ENCODE measurements around the gene PAX2. TPM values are rescaled to one million over a fixed set of nuclear protein-coding genes. Genes with fewer than 3 reads are reported as not detected.

The PAX2 gene
- total RNA-seq, 1 donor from 2014 or later: 17.4 TPM

DNA sequence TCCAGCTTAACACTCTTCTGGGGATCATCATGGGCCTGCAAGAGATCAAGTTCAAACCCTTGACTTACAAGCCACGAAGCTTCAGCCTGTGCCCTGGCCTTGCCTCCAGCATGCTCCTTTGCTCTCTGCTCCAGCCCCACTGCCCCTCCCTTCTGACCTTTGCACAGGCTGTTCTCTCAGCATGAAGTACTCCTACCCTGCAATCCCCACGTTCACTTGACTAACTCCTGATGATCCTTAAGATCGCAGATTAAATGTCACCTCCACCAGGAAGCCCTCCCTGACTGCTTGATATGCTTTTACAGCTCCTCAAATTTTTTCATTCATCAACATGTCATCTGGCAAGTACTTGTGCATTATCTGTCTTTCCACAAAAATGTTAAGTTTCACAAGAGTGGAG is 91.9 kb downstream of the PAX2 start:
- Mint-ChIP-seq H3K36me3 (ENCODE audit: low read depth, unreplicated experiment) (no peaks in the 10 kb centered on the region), H3K27me3 (ENCODE audit: unreplicated experiment) (peaks cover 12% of the 10 kb centered on the region), H3K4me3 (ENCODE audit: unreplicated experiment) (no peak overlapping the region), H3K4me1 (ENCODE audit: unreplicated experiment) (peaks cover 5% of the 10 kb centered on the region), H3K9me3 (ENCODE audit: unreplicated experiment) (no peaks in the 10 kb centered on the region), H3K27ac (ENCODE audit: unreplicated experiment) (no peak overlapping the region)
- no peak for DNase-seq (ENCODE audit: low spot score)
- TF ChIP-seq, protein P1, sequence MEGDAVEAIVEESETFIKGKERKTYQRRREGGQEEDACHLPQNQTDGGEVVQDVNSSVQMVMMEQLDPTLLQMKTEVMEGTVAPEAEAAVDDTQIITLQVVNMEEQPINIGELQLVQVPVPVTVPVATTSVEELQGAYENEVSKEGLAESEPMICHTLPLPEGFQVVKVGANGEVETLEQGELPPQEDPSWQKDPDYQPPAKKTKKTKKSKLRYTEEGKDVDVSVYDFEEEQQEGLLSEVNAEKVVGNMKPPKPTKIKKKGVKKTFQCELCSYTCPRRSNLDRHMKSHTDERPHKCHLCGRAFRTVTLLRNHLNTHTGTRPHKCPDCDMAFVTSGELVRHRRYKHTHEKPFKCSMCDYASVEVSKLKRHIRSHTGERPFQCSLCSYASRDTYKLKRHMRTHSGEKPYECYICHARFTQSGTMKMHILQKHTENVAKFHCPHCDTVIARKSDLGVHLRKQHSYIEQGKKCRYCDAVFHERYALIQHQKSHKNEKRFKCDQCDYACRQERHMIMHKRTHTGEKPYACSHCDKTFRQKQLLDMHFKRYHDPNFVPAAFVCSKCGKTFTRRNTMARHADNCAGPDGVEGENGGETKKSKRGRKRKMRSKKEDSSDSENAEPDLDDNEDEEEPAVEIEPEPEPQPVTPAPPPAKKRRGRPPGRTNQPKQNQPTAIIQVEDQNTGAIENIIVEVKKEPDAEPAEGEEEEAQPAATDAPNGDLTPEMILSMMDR (IDR thresholded peaks at IDR 0.05; ENCODE audit: unreplicated experiment): no peak

DNA sequence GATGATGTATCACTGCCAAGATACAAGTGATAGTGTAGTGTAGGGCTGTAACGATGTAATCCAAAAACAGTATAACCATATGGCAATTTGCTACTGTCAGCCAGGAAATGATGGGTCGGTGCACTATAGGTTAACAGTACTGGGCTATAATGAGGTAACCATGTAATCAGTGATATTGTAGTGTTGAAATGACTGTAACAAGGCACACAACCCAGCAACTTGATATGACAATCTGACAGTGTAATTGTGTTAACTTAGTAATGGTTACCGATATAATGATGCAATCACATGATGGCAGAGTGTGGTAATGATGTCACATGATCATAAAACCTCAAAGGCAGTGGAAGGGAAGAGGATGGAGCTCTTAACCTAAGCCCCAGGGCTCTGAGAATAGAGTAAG is 93.6 kb downstream of the PAX2 start:
- Mint-ChIP-seq H3K27me3 (ENCODE audit: unreplicated experiment) (peaks cover 6% of the 10 kb centered on the region), H3K4me3 (ENCODE audit: unreplicated experiment) (no peak overlapping the region), H3K36me3 (ENCODE audit: low read depth, unreplicated experiment) (no peaks in the 10 kb centered on the region), H3K4me1 (ENCODE audit: unreplicated experiment) (no peaks in the 10 kb centered on the region), H3K27ac (ENCODE audit: unreplicated experiment) (no peak overlapping the region), H3K9me3 (ENCODE audit: unreplicated experiment) (no peaks in the 10 kb centered on the region)
- DNase-seq (ENCODE audit: low spot score): no peak
- TF ChIP-seq, protein P1 (IDR thresholded peaks at IDR 0.05; ENCODE audit: unreplicated experiment): no peak

DNA sequence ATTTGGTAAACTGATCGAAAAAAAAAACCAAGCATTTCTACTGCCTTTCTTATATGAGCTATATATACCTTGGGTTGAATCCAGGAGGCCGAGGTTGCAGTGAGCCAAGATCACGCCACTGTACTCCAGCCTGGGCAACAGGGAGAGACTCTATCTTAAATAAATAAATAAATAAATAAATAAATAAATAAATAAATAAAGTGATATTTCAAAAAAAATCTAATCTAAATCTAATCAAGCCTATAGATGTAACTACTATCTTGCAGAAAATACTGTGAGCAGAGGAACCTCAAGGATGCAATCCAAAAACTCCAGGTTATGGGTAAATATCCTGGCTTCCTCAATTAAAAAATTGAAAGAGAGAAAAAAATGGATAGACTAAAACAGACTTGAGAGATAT is 96.1 kb downstream of the PAX2 start:
- H3K4me1 Mint-ChIP-seq (ENCODE audit: unreplicated experiment): no peaks in the 10 kb centered on the region
- H3K27me3 Mint-ChIP-seq (ENCODE audit: unreplicated experiment): peaks cover 4% of the 10 kb centered on the region
- H3K9me3 Mint-ChIP-seq (ENCODE audit: unreplicated experiment): no peaks in the 10 kb centered on the region
- no peaks in the 10 kb centered on the region for H3K36me3 Mint-ChIP-seq (ENCODE audit: low read depth, unreplicated experiment)
- no peak overlapping the region for H3K4me3 Mint-ChIP-seq (ENCODE audit: unreplicated experiment)
- TF ChIP-seq, protein P1 (IDR thresholded peaks at IDR 0.05; ENCODE audit: unreplicated experiment): no peak
- no peak overlapping the region for H3K27ac Mint-ChIP-seq (ENCODE audit: unreplicated experiment)
- DNase-seq (ENCODE audit: low spot score): no peak

DNA sequence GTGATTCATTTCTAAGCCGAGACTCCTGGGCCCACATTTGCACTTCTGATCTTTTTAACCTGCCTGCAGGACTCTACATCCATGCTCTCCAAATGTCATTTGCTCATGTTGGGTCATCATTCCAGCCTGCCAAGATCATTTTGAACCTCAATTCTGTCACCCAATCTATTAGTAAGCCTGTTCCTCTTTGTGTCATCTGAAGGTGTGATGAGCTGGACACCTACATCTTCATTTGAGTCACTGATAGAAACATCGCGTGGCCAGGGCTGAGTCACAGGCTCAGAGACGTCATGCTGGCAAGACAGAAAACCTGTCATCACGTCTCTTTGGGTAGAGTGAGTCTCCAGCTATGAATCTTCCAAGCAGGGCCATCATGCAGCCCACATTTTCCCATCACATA is 102.1 kb downstream of the PAX2 start:
- no peak overlapping the region for H3K4me3 Mint-ChIP-seq (ENCODE audit: unreplicated experiment)
- no peak overlapping the region for H3K27ac Mint-ChIP-seq (ENCODE audit: unreplicated experiment)
- peaks cover 2% of the 10 kb centered on the region for H3K27me3 Mint-ChIP-seq (ENCODE audit: unreplicated experiment)
- no peaks in the 10 kb centered on the region for H3K36me3 Mint-ChIP-seq (ENCODE audit: low read depth, unreplicated experiment)
- TF ChIP-seq, protein P1 (IDR thresholded peaks at IDR 0.05; ENCODE audit: unreplicated experiment): no peak
- no peaks in the 10 kb centered on the region for H3K4me1 Mint-ChIP-seq (ENCODE audit: unreplicated experiment)
- DNase-seq (ENCODE audit: low spot score): no peak
- H3K9me3 Mint-ChIP-seq (ENCODE audit: unreplicated experiment): no peaks in the 10 kb centered on the region

DNA sequence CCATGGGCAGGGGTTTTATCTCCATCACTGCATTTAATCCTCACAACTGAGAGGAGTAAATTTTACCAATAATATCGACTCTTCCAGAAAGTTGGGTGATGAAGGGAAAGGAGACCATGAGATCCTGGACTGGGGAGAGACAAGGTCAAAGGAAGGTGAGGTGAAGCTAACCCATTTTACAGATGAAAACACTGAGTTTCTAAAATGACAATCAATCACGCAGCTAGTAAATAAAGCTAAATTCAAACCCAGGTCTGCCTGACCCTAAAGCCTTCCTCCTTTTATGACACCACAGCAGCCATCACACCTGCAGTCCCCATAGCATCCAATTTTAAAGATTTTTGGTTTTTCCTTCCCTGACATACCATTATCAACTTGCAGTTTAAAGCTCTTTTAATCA is 103.4 kb downstream of the PAX2 start:
- Mint-ChIP-seq H3K27me3 (ENCODE audit: unreplicated experiment) (peaks cover 2% of the 10 kb centered on the region), H3K9me3 (ENCODE audit: unreplicated experiment) (no peaks in the 10 kb centered on the region), H3K4me3 (ENCODE audit: unreplicated experiment) (no peak overlapping the region), H3K4me1 (ENCODE audit: unreplicated experiment) (no peaks in the 10 kb centered on the region), H3K36me3 (ENCODE audit: low read depth, unreplicated experiment) (no peaks in the 10 kb centered on the region), H3K27ac (ENCODE audit: unreplicated experiment) (no peak overlapping the region)
- DNase-seq (ENCODE audit: low spot score): no peak
- TF ChIP-seq, protein P1 (IDR thresholded peaks at IDR 0.05; ENCODE audit: unreplicated experiment): no peak
